B cell (primary cell): ENCODE results near the gene SLC9A3. TPM values are rescaled to one million over a fixed set of nuclear protein-coding genes. Genes with fewer than 3 reads are reported as not detected.

Experiments
- ATAC-seq: fragments of 200-7000 bp; cut with Tn5 transposase; one replicate; pipeline ENCODE4 v1.10.0; 2021; ENCODE audit warnings: low read depth, mild to moderate bottlenecking, moderate number of reproducible peaks, moderate library complexity
- CTCF ChIA-PET: fragments of 350-600 bp; sonication (Branson Sonifier 250); formaldehyde crosslinking; loops from one replicate; lab custom pipeline; 2021; ENCODE audit warnings: antibody characterized with exemption, inconsistent platforms; lab: Charles Lee
- POLR2A ChIA-PET: fragments of 350-600 bp; sonication (Branson Sonifier 250); formaldehyde crosslinking; loops from one replicate; lab custom pipeline; 2021; ENCODE audit warnings: antibody characterized with exemption; lab: Charles Lee
- DNase-seq: peaks from one replicate; pipeline ENCODE4 v3.0.0; 2013
- H2AFZ ChIP-seq: 2 replicates; pipeline ENCODE4 v1.6.1; 2012; ENCODE audit warnings: mild to moderate bottlenecking, low read depth, low read length; ENCODE audit not compliant: insufficient read depth, poor library complexity, severe bottlenecking
- H3K27ac ChIP-seq, 2 donors: 1 replicate in 1 of 2; 2 replicates in 1 of 2; pipeline ENCODE4 v1.5.1; 2012 to 2013; ENCODE audit warnings: low read length in 2 of 2, mild to moderate bottlenecking in 2 of 2, moderate library complexity in 1 of 2
- H3K27me3 ChIP-seq, 4 experiments: fragments of 200-600 bp in 1 of 4; sonication (generic) in 1 of 4; replicated peaks in 1 of 4; 1 replicate in 2 of 4; 2 replicates in 2 of 4; pipeline versions ENCODE4 v1.6.1 to v1.7.0; 2013 to 2016; ENCODE audit warnings: low read length in 3 of 4, mild to moderate bottlenecking in 2 of 4, mixed read lengths in 1 of 4, moderate library complexity in 1 of 4; ENCODE audit not compliant: insufficient read depth in 4 of 4, control insufficient read depth in 3 of 4; ENCODE audit errors: control extremely low read depth in 1 of 4
- H3K36me3 ChIP-seq, 2 experiments: replicated peaks in 1 of 2; 1 replicate in 1 of 2; 2 replicates in 1 of 2; pipeline versions ENCODE4 v1.6.1 to v1.7.1; 2013; ENCODE audit warnings: low read length in 1 of 2; ENCODE audit not compliant: insufficient read depth in 2 of 2, control insufficient read depth in 1 of 2; ENCODE audit errors: control extremely low read depth in 1 of 2, extremely low read depth in 1 of 2
- H3K4me1 ChIP-seq, 2 donors: fragments of 200-600 bp in 1 of 2; sonication (generic) in 1 of 2; 1 replicate in 1 of 2; 2 replicates in 1 of 2; pipeline versions ENCODE4 v1.5.1 to v1.6.1; 2013 to 2017; ENCODE audit warnings: low read length in 2 of 2; ENCODE audit not compliant: control insufficient read depth in 2 of 2, insufficient read depth in 2 of 2
- H3K4me2 ChIP-seq: replicated peaks from 2 replicates; pipeline ENCODE3; 2012; ENCODE audit warnings: mild to moderate bottlenecking, low read depth, low read length; ENCODE audit not compliant: poor library complexity, severe bottlenecking
- H3K4me3 ChIP-seq, 5 experiments: fragments of 200-600 bp in 1 of 5; sonication (generic) in 1 of 5; 1 replicate in 3 of 5; 2 replicates in 2 of 5; pipeline versions ENCODE4 v1.5.1 to v1.7.0; 2011 to 2016; ENCODE audit warnings: low read length in 4 of 5, mild to moderate bottlenecking in 4 of 5, low read depth in 2 of 5, control low read depth in 1 of 5, moderate library complexity in 1 of 5; ENCODE audit not compliant: insufficient read depth in 1 of 5; ENCODE audit errors: control extremely low read depth in 1 of 5, extremely low read depth in 1 of 5
- H3K79me2 ChIP-seq: fragments of 200-600 bp; sonication (generic); one replicate; pipeline ENCODE4 v1.6.0; 2016; ENCODE audit warnings: low read length; ENCODE audit not compliant: control insufficient read depth, insufficient read depth
- H3K9ac ChIP-seq: fragments of 200-600 bp; sonication (generic); 2 replicates; pipeline ENCODE4 v1.6.1; 2017; ENCODE audit warnings: mild to moderate bottlenecking, low read length, moderate library complexity
- H3K9me3 ChIP-seq, 3 donors: one replicate each; pipeline versions ENCODE4 v1.6.1 to v1.7.1; 2013; ENCODE audit warnings: low read length in 2 of 3; ENCODE audit not compliant: control insufficient read depth in 2 of 3, insufficient read depth in 1 of 3; ENCODE audit errors: control extremely low read depth in 1 of 3
- H4K20me1 ChIP-seq: 2 replicates; pipeline ENCODE4 v1.6.0; 2012; ENCODE audit warnings: mild to moderate bottlenecking, low read length; ENCODE audit not compliant: insufficient read depth, control insufficient read depth, poor library complexity, severe bottlenecking
- H3K27ac Mint-ChIP-seq: one replicate; pipeline ENCODE4 v1.8.0; 2021; ENCODE audit warnings: mixed read lengths
- H3K27me3 Mint-ChIP-seq: one replicate; pipeline ENCODE4 v1.8.0; 2021; ENCODE audit warnings: mixed read lengths
- H3K4me1 Mint-ChIP-seq: one replicate; pipeline ENCODE4 v1.8.0; 2021; ENCODE audit warnings: mixed read lengths
- H3K4me3 Mint-ChIP-seq: one replicate; pipeline ENCODE4 v1.8.0; 2021; ENCODE audit warnings: mixed read lengths
- H3K9me3 Mint-ChIP-seq: one replicate; pipeline ENCODE4 v1.8.0; 2022; ENCODE audit warnings: mixed read lengths; ENCODE audit not compliant: insufficient read depth
- EZH2 ChIP-seq: IDR thresholded peaks from 2 replicates; pipeline ENCODE4 v1.6.1; 2012; ENCODE audit warnings: borderline replicate concordance, low read depth, mild to moderate bottlenecking, moderate library complexity, low read length; ENCODE audit not compliant: insufficient read depth, poor library complexity, severe bottlenecking
- WGBS: methylation state at CpG from one replicate; pipeline ENCODE4 v1.1.5; 2013; ENCODE audit warnings: missing lambda C conversion rate; ENCODE audit not compliant: insufficient coverage; 5-methylcytosine and 5-hydroxymethylcytosine counted together
- intact Hi-C: fragments of 100-400 bp; cut with micrococcal nuclease; formaldehyde crosslinking; loops from one replicate; pipeline ENCODE4 v1.10.0; 2022
- polyA plus RNA-seq: library from polyadenylated mRNA; depleted of rRNA; stranded (reverse); fragments of >200 nt; gene quantifications from 2 replicates; pipeline ENCODE4 v1.2.3, GENCODE V29; 2012
- total RNA-seq, 2 donors: library from RNA; stranded (reverse); fragments of 120-200 nt in 1 of 2; gene quantifications; 1 replicate in 1 of 2; 2 replicates in 1 of 2; pipeline versions ENCODE4 v1.2.3 to v1.2.4, GENCODE V29; 2013 to 2022
- TF ChIP-seq, protein P1 (sequence below): fragments of 200-600 bp; IDR thresholded peaks from one replicate; pipeline ENCODE4 v1.8.0; 2022; ENCODE audit warnings: antibody characterized with exemption, mild to moderate bottlenecking

The SLC9A3 gene
- total and polyA plus RNA-seq, 2 donors (not counting 1 experiment from before 2014, with no cell fraction given) = 0.84 to 2.0 TPM

- ATAC-seq (no peak), DNase-seq (no peak)
- Histone ChIP-seq H3K27ac (no peak overlapping the region), H3K4me2 (no peak overlapping the region), H3K27me3 (peaks cover 0 to 3% (median 1%) of the 10 kb centered on the region in 4 experiments), H3K36me3 (no peaks in the 10 kb centered on the region), H2AFZ (no peak overlapping the region), H3K9ac (no peak overlapping the region), H3K4me1 (peaks cover 5 to 12% of the 10 kb centered on the region in 2 donors), H3K9me3 (peaks cover 0 to 3% (median 0%) of the 10 kb centered on the region in 3 donors), H4K20me1 (no peaks in the 10 kb centered on the region), H3K4me3 (no peak overlapping the region), H3K79me2 (no peaks in the 10 kb centered on the region)
- H3K4me3 Mint-ChIP-seq = no peak overlapping the region
- H3K27ac Mint-ChIP-seq = no peak overlapping the region
- intact Hi-C loops = no loop called here
- peaks cover 14% of the 10 kb centered on the region for H3K4me1 Mint-ChIP-seq
- ChIA-PET POLR2A (no interaction called here), CTCF (interaction anchor here (1.0 to 5.1 kb wide), 3 partner anchors 19 to 239 kb away, joined by 3 to 41 read pairs (median 5); no protein-coding TSS in a partner anchor)
- H3K9me3 Mint-ChIP-seq = no peaks in the 10 kb centered on the region
- TF ChIP-seq EZH2 = no peak
- TF ChIP-seq, protein P1, sequence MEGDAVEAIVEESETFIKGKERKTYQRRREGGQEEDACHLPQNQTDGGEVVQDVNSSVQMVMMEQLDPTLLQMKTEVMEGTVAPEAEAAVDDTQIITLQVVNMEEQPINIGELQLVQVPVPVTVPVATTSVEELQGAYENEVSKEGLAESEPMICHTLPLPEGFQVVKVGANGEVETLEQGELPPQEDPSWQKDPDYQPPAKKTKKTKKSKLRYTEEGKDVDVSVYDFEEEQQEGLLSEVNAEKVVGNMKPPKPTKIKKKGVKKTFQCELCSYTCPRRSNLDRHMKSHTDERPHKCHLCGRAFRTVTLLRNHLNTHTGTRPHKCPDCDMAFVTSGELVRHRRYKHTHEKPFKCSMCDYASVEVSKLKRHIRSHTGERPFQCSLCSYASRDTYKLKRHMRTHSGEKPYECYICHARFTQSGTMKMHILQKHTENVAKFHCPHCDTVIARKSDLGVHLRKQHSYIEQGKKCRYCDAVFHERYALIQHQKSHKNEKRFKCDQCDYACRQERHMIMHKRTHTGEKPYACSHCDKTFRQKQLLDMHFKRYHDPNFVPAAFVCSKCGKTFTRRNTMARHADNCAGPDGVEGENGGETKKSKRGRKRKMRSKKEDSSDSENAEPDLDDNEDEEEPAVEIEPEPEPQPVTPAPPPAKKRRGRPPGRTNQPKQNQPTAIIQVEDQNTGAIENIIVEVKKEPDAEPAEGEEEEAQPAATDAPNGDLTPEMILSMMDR = no peak
- 97% methylated on average over 38 of the region's 39 CpGs for WGBS
- H3K27me3 Mint-ChIP-seq = peaks cover 8% of the 10 kb centered on the region
These were observed 96.7 kb downstream of the SLC9A3 start for GRCh38 chr5:427415-428087.

GRCh38 chr5:426392-426976, 97.8 kb downstream of the SLC9A3 start:
- peaks cover 0 to 3% (median 0%) of the 10 kb centered on the region in 3 donors for H3K9me3 ChIP-seq
- whole genome bisulfite sequencing = 88% methylated on average over 3 of the region's 3 CpGs
- no peak overlapping the region for H3K9ac ChIP-seq
- POLR2A ChIA-PET = no interaction called here
- Mint-ChIP-seq H3K9me3 (no peaks in the 10 kb centered on the region), H3K4me1 (peaks cover 14% of the 10 kb centered on the region), H3K4me3 (no peak overlapping the region), H3K27me3 (peaks cover 4% of the 10 kb centered on the region), H3K27ac (no peak overlapping the region)
- intact Hi-C loops = no loop called here
- CTCF ChIA-PET = interaction anchor here (1.0 to 5.1 kb wide), 4 partner anchors 109 to 239 kb away, joined by 3 to 41 read pairs (median 16); partner anchors contain the start of gene LRRC14B
- no peaks in the 10 kb centered on the region for H3K79me2 ChIP-seq
- H3K4me2 ChIP-seq = no peak overlapping the region
- no peak overlapping the region for H3K4me3 ChIP-seq
- no peak overlapping the region for H3K27ac ChIP-seq
- peaks cover 0 to 3% (median 1%) of the 10 kb centered on the region in 4 experiments for H3K27me3 ChIP-seq
- TF ChIP-seq EZH2 = no peak
- TF ChIP-seq, protein P1 = no peak
- peaks cover 5 to 12% of the 10 kb centered on the region in 2 donors for H3K4me1 ChIP-seq
- DNase-seq = no peak
- H4K20me1 ChIP-seq = no peaks in the 10 kb centered on the region
- no peak overlapping the region for H2AFZ ChIP-seq
- no peak for ATAC-seq
- no peaks in the 10 kb centered on the region for H3K36me3 ChIP-seq
